GM12874 (cell line): Measurements from ENCODE around the gene EDA.

Experiments used
- CTCF ChIP-seq: IDR thresholded peaks from 2 replicates; pipeline ENCODE4 v1.5.1; 2011; ENCODE audit warnings: low read depth, mild to moderate bottlenecking, control low read depth, low read length, moderate library complexity; ENCODE audit not compliant: insufficient read depth

The EDA gene

GRCh38 chrX:70034646-70035045 lies 418.7 kb downstream of the EDA start:
- no peak for TF ChIP-seq CTCF

- no peak for TF ChIP-seq CTCF
These were observed 422.6 kb downstream of the EDA start for GRCh38 chrX:70038515-70038914.

GRCh38 chrX:70038951-70039350 lies 423.0 kb downstream of the EDA start:
- no peak for TF ChIP-seq CTCF

- no peak for TF ChIP-seq CTCF
These were observed 423.8 kb downstream of the EDA start for GRCh38 chrX:70039758-70040157.

- TF ChIP-seq CTCF: no peak
These were observed 426.1 kb downstream of the EDA start for GRCh38 chrX:70041993-70042392.

- no peak for TF ChIP-seq CTCF
These were observed 426.8 kb downstream of the EDA start for GRCh38 chrX:70042399-70043371.

- no peak for TF ChIP-seq CTCF
These were observed 427.8 kb downstream of the EDA start for GRCh38 chrX:70043685-70044084.
